Posterior cingulate gyrus (tissue), 11 donors: Measurements from ENCODE around the gene CHP2.
"Not testable (repeated sequence)": the region's sequence is repeated elsewhere in the genome, so short reads cannot be mapped to it uniquely, and the experiment has no call there.

Experiments
- DNase-seq, 10 donors: peaks; one replicate each; pipeline versions ENCODE4 v3.0.0 to v3.0.0-alpha.2; 2020 to 2021; ENCODE audit warnings: mixed read lengths in 3 of 10
- intact Hi-C: fragments of 100-400 bp; cut with DNase I; formaldehyde crosslinking; loops from one replicate; pipeline ENCODE4 v1.15.1; 2023

CHP2 gene

DNA sequence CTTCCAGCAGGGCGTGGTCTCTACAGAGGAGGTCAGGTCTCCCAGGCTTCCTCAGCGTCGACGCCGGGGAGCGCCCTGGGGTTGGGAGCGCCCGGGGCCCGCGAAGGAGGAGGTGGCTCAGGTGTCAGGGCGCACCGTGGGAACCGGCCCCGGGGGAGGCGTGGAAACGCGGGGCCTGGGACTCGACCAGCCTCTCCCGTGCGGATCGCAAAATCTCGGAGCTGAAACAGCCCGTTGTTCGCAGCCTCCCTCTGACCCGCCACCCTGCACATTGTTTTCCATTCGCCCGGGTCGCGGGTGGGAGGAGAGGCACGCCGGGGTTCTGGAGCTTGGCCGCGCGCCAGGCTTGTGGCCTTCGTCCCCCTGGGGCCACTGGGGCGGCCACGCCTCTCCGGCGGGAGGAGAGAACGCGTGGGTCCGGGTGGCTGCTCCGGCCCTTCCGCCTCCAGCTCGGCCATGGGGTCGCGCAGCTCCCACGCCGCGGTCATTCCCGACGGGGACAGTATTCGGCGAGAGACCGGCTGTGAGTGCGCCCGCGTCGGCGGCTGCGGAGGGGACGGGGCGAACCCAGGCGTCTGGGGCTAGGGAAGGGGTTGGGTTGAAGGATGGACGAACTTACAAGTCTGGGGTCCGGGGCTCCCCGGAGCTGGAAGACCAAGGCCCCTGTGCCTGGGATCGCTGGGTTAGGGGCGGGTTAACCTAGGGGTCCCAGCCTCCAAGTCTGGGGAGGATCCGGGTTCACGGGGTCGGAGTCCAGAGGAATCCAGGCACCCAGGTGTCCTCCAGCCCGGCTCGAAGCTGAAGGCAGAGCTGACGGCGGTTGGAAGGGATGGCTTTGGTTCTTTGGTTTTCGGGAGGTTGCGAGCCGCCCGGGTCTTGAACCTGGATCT, at the start of gene CHP2:
Gene CHP2, plus strand, starts transcription at position 433 of the 890 bp plus-strand sequence. Its CDS starts 24 bp downstream, at position 457.
- intact Hi-C loops = no loop called here
- DNase-seq = peak in 3 of 10 donors; percentile 20 to 89 (median 75)

DNA sequence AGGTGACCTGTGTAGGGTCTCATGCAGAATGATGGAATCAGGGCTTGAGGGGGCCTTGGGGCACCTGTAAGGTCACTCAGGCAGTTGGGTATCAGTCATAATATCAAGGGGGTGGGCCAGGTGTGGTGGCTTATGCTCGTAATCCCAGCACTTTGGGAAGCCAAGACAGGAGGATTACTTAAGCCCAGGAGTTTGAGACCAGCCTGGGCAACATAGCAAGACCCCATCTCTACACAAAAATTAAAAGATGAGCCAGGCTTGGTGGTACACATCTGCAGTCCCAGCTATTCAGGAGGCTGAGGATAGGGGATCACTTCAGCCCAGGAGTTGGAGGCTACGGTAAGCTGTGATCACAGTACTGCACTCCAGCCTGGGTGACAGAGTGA, 49.3 kb upstream of the CHP2 start:
- intact Hi-C loops = no loop called here
- DNase-seq = peak in 1 of 10 donors; percentile 24

DNA sequence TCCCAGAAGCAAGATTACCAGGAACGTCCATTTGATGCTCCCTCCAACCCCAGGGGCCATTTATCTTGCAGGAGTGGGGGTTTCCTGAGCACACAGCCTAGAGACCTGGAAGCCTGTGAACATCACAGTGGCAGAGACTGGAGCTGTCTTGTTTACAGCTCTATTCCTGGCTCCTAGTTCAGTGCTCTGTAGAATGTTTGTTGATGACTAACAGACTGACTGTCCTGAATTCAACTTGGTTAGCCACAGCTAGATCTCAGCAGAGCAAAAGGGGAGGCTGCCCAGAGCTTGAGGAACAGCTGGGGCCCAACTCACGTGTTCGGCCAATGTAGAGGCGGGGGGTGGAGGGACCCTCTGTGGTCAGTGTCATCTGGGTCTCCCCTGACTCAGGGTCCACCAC, 48.4 kb upstream of the CHP2 start:
- peak in 1 of 10 donors; percentile 49 for DNase-seq
- intact Hi-C loops = no loop called here

DNA sequence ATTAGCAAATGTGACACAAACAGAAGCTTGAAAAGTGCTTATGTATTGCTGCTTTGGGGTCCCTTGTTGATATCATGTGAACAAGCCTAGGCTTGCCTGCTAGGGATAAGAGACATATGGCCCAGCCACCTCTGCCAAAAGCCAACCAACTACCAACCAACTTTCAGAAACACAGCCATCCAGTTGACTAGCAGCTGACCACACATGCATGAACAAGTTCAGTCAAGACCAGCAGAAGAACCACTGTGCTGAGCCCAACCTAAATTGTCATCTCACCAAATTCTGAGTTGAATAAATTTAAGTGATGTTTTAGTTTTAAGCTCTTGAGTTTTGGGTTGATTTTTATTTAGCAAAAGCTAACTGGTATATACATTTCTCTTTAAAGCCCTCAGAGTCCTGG, 45.3 kb upstream of the CHP2 start:
- DNase-seq = peak in 1 of 10 donors; percentile 10
- intact Hi-C loops = no loop called here

DNA sequence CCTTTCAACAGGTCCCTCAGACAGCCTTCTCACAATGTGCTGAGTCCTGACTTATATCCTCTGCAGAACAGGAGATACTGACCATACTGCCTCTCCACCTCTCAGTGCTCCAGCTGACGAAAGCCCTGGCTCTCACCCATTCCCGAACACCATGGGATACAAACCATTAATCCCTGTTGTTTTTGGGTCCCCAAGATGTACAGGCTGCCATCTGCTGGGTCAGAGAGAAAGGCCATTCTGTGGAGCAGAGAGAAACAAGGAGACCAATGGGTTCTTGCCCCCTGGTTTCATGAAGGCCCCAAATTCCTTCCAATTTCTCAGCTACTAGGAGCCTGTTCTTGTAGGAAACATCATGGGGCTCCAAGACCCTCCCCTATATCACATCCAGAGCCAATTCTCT, 44.8 kb upstream of the CHP2 start:
- DNase-seq = no peak
- intact Hi-C loops = no loop called here

DNA sequence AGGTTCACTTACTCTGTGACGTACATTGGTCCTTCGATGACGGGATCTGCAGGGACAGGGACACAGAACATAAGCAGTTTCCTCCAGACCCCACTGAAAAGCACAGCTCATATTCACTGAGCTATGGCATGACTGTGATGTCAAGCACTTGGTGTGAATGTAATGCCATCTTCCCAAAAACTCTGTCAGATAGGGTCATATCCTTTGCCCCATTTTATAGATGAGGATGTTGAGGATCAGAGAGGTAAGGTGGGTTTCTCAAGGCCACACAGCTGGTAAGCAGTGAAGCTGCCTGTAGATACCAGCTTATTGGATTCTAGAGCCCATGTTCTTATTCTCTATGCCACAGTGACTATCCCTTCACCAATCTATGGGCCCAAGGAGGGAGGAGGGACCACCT, 44.3 kb upstream of the CHP2 start:
- intact Hi-C loops = no loop called here
- no peak for DNase-seq

DNA sequence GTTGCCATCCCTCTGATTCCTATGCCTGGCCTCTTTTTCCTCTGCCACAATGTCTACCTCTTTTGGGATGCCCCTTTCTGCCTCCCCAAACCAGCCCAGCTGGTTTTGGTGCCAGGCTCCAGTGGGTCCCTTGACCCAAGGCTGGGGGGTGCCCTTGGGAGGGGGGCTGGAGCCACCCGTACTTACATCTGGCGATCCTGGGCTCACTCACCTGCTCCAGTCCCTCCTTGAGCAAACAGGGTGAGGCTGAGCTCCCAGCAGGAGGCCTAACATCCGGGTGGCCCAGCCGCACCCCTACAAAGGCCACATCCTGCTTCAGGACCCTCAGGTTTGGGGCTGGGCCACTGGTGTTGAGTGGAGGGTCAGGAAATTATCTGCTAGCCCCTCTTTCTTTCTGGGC, 43.0 kb upstream of the CHP2 start:
- intact Hi-C loops = no loop called here
- peak in 1 of 10 donors; percentile 19 for DNase-seq

DNA sequence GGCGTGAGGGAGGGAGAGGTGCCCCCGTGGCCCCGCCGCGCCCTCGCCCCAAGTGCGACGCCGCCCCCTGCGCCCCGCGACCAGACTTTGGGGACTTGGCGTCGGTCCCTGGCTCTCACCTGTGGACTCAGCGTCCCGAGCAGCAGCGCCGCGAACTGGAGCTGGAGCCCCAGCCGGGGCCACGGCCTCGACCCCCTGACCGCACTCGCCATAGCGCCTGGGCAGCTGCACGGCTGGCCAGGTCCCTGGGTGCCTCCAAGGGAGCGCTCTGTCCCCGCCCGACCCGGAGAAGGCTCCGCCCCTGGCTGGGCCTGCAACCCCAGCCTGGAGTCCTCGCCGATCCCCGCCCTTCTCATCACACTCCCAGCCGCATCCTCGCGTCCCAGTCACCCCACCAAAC, 41.9 kb upstream of the CHP2 start, which contains the start of gene ERN2:
Gene ERN2, minus strand, starts transcription at position 247 of the 400 bp plus-strand sequence. Its CDS starts 35 bp downstream, at position 212.
- peak in 1 of 10 donors; percentile 58 for DNase-seq
- intact Hi-C loops = no loop called here

DNA sequence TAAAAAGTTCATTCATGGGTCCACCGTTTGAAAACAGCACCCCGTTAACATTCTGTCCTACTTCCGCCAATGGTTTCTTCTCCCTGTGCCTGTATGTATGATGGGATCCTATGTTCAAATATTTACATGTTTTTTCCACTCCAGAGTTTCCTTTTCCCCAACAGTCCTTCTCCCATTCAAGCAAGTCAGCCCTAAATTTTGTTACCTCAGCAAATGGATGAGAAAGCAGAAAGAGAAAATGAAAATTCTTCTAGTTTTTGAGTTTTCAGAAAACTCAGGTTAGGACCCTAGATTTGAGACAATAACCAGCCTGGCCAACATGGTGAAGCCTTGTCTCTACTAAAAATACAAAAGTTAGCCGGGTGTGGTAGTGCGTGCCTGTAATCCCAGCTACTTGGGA, 38.3 kb upstream of the CHP2 start:
- no peak for DNase-seq
- intact Hi-C loops = no loop called here

DNA sequence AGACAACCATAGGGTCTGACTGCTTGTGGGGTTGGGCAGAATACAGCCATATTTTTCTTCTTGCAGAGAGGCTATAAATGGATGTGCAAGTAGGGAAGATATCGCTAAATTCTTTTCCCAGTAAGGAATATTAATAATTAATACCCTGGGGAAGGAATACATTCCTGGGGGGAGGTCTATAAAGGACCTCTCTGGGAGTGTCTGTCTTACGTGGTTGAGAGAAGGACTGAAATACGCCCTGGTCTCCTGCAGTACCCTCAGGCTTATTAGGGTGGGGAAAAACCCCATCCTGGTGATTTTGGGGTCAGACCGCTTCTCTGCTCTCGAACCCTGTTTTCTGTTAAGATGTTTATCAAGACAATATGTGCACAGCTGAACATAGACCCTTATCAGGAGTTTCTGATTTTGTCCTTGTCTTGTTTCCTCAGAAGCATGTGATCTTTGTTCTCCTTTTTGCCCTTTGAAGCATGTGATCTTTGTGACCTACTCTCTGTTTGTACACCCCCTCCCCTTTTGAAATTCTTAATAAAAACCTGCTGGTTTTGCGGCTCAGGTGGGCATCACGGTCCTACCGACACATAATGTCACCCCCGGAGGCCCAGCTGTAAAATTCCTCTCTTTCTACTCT, 32.1 kb upstream of the CHP2 start:
- intact Hi-C loops, DNase-seq: not testable (repeated sequence)

DNA sequence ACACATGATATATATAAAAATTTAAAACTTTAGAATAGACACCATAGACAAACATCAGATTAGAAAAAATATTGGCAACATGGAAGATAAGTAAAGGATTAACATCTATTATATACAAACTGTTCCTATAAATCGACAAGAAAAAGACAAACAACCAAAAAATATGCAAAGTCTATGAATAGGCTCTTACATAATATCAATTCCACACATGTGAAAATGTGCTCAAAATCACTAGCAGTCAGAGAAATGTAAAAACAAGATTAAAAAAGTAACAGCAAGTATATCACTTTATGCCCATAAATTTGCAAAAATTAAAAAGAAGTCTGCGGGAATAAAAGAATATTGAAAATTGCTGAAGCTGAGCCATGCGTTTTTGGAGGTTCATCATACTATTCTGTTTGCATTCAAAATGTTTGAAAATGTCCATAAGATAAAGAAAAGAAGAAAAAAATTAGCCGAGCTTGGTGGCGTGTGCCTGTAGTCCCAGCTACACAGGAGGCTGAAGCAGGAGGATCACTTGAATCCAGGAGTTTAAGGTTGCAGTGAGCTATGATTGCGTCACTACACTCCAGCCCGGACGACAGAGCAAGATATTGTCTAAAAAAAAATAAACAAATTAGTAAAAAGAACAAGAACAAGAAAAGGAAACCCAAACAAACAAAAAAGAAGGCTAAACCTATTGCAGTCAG, 30.6 kb upstream of the CHP2 start:
- DNase-seq = no peak
- intact Hi-C loops = no loop called here

DNA sequence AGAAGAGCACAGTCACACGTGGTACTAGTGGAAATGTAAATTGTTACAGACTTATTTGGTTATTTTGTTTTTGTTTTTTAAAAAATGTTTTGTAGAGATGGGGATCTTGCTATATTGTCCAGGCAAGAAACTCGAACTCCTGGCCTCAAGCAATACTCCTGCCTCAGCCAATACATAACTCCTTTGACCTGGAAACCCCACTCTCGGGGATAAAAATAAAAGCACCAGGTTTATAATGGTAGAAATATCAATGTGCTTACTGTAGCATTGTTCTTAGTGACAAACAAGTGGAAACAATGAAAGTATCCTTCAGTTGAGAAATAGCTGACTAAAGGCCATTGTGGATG, 30.1 kb upstream of the CHP2 start:
- no peak for DNase-seq
- intact Hi-C loops = no loop called here

DNA sequence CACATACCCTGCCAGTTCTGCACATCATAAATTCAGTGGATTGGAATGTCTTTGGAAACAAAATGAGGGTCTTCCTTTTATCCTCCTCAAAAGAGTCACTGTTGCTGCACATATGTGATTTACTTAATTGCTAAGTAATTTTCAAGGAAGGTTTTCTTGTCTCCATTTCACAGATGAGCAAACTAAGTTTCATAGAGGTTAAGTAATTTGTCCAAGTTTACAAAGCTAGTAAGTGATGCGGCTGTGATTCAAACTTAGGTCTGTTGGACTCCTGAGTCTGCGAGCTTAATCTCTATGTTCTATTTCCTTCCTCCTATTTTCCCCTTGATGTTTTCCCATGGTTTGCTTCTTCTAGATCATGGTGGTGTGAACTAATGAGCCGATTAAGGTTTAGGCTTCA, 28.1 kb upstream of the CHP2 start:
- intact Hi-C loops = no loop called here
- DNase-seq = no peak

DNA sequence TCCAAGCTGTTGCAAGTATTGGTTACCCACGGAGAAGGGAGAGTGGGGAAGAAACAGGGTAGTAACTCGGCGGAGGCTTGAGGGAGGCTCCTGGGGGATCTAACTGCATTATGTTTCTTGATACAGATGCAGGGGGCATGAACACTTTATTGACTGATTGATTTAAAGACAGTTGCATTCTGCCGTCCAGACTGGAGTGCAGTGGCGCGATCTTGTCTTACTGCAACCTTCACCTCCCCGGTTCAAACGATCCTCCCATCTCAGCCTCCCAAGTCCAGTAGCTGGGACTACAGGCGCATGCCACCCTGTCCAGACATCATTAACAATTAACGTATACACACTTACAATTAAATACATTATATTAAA, 26.7 kb upstream of the CHP2 start:
- DNase-seq = no peak
- intact Hi-C loops = no loop called here

DNA sequence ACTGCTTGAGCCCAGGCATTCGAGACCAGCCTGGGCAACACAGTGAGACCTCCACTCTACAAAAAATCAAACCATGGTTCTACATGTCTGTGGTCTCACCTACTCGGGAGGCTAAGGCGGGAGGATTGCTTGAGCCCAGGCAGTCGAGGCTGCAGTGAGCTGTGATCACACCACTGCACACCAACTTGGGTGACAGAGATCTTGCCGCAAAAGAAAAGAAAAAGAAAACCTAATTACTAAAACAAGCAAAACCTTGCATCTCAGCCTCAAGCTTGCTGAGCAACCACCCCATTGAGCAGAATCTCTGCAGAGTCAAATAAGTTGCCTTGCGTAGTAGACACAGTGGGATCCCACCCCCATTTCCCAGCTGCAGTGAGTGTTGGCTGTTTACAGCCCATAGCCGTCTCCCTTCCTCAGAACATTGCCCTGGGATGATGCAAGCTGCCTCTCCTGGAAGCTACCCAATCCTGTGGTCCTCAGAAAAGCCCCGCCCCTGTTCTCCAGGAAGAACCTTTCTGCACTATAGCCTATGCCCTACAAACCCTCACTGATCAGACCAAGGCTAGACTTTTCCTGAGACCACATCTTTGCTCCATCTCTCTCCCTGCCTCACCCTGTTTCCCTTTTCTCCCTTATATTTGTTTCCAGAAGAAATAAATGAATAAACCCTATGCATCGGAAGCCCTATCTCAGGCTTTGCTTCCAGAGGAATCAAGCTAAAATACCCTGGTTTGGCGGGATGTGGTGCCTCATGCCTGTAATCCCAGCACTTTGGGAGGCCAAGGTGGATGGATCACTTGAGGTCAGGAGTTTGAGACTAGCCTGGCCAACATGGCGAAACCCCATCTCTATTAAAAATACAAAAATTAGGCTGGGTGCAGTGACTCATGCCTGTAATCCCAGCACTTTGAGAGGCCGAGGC, 25.1 kb upstream of the CHP2 start:
- intact Hi-C loops = loop anchor here (10.0 kb wide), 2 partner anchors 525 to 775 kb away; partner anchors contain the start of gene CACNG3
- DNase-seq = no peak

DNA sequence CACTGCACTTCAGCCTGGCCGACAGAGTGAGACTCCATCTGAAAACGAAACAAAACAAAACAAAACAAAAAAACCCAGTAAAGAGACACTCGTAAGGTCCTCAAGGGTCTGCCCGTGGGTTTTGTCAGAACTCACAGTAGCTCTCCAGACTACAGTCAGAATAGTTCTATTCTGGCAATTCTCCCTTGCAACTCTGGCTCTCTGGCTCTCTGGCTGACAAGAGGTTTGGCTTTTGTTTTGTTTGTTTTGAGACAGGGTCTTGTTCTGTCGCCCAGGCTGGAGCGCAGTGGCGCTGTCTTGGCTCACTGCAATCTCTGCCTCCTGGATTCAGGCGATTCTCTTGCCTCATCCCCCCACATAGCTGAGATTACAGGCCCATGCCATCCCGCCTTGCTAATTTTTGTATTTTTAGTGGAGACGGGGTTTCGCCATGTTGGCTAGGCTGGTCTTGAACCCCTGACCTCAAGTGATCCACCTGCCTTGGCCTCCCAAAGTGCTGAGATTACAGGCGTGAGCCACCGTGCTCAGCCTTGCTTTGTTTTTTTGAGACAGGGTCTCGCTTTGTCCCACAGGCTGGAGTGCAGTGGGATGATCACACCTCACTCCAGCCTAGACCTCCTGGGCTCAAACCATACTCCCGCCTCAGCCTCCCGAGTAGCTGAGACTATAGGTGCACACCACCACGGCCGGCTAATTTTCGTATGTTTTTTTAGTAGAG, 20.5 kb upstream of the CHP2 start:
- DNase-seq = no peak
- intact Hi-C loops = loop anchor here (10.0 kb wide), 2 partner anchors 520 to 770 kb away; partner anchors contain the start of gene CACNG3

DNA sequence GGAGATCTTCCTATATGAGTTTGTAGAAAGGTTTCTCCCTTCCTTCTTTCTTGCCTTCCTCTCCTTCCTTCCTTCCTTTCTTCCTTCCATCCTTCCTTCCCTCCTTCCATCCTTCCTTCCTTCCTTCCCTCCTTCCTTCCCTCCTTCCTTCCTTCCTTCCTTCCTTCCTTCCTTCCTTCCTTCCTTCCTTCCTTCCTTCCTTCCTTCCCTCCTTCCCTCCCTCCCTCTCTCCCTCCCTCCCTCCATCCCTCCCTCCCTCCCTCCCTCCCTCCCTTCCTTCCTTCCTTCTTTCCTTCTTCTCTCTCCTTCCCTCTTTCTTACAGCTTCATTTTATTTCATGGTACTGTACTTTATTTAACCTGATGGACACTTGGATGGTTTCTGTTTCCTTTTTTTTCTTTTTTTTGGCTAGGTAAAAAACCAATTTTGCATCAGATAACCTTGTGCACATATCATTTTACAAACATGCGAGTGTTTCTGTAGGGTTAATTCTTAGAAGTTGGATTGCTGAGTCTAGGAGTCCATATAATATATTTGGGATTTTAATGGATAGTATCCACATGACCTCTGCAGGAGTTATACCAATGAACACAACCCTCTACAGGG, 17.3 kb upstream of the CHP2 start:
- intact Hi-C loops = loop anchor here (10.0 kb wide), 2 partner anchors 517 to 767 kb away; partner anchors contain the start of gene CACNG3
- not testable (repeated sequence) for DNase-seq

DNA sequence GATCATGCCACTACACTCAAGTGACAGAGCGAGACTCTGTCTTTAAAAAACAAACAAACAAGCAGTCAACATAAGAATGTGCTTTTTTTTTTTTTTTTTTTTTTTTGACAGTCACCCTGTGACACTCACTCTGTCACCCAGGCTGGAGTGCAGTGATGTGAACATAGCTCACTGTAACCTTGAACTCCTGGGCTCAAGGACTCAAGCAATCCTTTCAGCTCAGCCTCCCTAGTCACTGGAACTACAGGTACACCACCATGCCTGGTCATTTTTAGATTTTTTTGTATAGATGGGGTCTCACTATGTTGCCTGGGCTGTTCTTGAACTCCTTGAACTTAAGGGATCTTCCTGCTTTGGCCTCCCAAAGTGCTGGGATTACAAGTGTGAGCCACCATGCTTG, 15.3 kb upstream of the CHP2 start:
- intact Hi-C loops = loop anchor here (10.0 kb wide), 2 partner anchors 515 to 765 kb away; partner anchors contain the start of gene CACNG3
- no peak for DNase-seq
